HG03103 (cell line): ENCODE data around the gene IP6K1.
"Not testable (repeated sequence)": the region's sequence is repeated elsewhere in the genome, so short reads cannot be mapped to it uniquely, and the experiment has no call there.

Source experiments
- ATAC-seq: cut with Tn5 transposase; IDR thresholded peaks from one replicate; pipeline ENCODE4 v1.9.1; 2021; ENCODE audit warnings: low read depth; ENCODE audit not compliant: unreplicated experiment

Gene IP6K1

DNA sequence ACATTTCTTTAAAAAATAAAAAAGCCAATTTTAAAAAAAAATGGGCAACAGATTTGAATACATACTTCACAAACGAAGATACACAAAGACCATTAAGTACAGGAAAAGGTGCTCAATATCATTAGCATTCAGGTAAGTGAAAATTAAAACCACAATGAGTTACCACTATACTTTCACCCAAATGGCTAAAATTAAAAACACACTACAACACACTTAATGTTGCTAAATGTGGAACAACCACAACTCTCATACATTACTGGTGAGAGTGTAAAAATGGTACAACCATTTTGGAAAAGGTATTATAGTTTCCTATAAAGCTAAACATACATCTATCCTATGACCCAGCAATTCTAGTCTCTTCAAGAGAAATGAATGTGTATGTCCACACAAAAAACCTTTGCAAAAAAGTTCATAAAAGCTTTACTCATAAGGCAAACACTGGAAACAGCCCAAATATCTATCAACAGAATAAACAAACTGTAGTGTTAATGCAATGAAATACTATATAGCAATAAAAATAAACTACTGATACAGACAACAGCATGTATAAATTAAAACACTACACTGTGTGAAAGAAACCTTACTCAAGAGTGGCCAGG lies 14.9 kb downstream of the IP6K1 start:
- no peak for ATAC-seq

DNA sequence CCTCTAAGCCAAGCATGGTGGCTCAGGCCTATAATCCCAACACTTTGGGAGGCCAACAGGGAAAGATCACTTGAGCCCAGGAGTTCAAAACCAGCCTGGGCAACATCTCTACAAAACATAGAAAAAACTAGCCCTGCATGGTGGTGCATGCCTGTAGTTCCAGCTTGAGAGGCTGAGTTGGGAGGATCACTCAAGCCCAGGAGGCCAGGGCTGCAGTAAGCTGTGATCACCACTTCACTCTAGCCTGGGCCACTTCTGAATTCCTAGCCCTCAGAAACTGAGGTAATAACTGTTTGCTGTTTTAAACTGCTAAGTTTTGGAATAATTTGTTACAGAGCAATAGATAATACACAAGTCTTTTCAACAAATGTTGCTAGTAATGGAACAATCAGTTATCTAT lies 16.4 kb downstream of the IP6K1 start:
- no peak for ATAC-seq

- ATAC-seq: no peak
These were observed 16.9 kb downstream of the IP6K1 start for GRCh38 chr3:49769286-49769915.

DNA sequence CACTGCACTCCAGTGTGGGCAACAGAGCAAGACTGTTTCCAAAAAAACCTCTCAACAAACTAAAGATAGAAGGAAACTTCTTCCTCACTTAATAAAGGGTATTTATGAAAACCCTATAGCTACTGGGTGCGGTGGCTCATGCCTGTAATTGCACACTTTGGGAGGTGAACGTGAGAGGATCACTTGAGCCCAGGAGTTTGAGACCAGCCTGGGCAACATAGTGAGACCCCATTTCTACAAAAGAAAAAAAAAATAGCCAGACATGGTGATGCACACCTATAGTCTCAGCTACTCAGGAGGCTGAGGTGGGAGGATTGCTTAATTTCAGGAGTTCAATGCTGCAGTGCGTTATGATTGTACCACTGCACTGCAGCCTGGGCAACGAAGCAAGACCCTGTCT lies 22.4 kb downstream of the IP6K1 start:
- ATAC-seq: no peak

DNA sequence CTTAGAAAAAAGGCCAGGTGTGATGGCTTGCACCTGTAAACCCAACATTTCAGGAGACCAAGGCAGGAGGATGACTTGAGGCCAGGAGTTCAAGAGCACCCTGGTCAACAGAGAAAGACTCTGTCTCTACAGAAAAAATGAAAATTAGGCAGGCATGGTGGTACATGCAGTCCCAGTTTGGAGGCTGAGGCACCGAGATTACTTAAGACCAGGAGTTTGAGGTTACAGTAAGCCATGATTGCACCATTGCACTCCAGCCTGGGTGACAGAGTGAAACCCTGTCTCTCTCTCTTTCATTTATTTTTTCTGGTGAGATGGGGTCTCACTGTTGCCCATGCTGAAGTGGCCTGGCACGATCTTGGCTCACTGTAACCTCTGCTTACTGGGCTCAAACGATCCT lies 24.7 kb downstream of the IP6K1 start:
- ATAC-seq: no peak

DNA sequence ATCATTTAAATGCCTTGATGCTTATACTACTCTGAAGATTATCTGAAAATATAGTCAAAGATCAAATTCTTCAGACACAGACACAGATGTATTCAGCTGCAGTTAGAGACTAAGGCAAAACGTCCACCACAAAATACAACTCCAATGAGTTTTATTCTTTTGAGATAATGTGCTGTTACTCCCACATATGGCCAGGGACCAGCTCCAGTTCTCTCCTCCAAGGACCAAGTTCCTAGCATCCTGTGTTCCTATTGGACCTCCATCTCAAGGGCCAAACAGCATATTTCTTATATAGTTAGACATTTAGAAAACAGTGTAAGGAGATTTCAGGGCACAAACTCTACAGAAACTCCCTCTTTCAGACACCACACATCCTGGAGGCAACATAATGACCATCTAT lies 27.1 kb downstream of the IP6K1 start:
- ATAC-seq: no peak

- ATAC-seq: no peak
These were observed 29.1 kb downstream of the IP6K1 start for GRCh38 chr3:49757197-49757596.

- no peak for ATAC-seq
These were observed 30.3 kb downstream of the IP6K1 start for GRCh38 chr3:49756036-49756435.

DNA sequence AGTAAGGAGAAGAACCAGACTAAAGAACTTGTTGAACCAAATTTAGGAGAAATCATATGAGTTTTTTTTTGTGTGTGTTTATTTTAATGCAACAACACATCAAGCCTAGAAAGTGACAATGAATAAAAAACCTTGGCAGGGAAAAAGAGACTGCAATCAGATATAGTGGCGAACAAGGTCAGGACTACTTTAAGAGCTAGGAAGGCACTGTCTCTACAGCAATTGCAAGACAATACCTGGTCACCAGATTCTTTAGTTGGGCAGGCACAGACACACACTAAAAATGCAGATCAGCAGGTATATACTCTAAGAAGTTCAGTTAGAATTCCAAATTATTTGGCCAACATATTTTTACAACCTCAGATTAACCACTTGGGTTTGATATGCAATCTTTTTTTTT lies 31.8 kb downstream of the IP6K1 start:
- ATAC-seq: no peak

DNA sequence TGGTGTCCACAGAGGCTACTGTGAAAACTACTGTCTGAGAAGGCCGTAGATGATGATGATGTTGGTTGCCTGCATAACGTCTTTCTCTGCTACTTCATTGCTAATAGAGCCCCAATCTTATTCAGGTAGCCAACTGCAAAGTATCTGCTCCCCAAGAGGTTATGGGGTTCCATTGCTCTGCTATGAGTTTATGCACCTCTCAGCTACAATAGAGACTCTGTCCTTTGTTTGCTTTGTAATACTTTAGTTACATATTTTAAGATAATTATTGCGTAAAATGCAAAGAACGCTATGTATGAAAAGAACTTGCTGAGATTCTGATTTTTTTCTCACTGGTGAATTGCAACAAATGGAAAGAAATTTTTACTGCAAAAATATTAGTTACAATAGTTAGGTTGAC lies 34.8 kb downstream of the IP6K1 start:
- no peak for ATAC-seq

DNA sequence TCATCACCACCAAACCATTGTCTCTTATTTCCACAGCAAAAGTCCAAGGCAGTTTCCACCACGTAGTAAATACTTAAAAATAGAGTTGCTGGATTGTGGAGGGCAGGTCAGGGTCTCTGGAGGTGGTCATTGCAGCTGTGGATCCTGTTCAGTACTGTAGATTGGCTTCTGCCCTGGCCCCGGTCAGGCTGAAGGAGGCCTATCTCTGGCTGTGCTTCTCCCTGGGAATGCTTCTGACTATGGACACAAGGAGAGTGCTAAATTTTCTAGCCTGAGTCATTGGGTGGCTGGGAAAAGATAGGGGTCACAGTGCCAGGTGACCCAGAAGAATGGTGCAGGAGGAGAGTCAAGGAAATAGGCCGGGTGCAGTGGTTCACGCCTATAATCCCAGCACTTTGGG lies 36.3 kb downstream of the IP6K1 start:
- ATAC-seq: no peak

- ATAC-seq: not testable (repeated sequence)
These were observed 37.5 kb downstream of the IP6K1 start for GRCh38 chr3:49748874-49749273.

- ATAC-seq: no peak
These were observed 38.4 kb downstream of the IP6K1 start for GRCh38 chr3:49747792-49748480.

- no peak for ATAC-seq
These were observed 40.4 kb downstream of the IP6K1 start for GRCh38 chr3:49745986-49746385.

- no peak for ATAC-seq
These were observed 45.9 kb downstream of the IP6K1 start for GRCh38 chr3:49740427-49740826.

- no peak for ATAC-seq
These were observed 48.2 kb downstream of the IP6K1 start for GRCh38 chr3:49738067-49738713.

DNA sequence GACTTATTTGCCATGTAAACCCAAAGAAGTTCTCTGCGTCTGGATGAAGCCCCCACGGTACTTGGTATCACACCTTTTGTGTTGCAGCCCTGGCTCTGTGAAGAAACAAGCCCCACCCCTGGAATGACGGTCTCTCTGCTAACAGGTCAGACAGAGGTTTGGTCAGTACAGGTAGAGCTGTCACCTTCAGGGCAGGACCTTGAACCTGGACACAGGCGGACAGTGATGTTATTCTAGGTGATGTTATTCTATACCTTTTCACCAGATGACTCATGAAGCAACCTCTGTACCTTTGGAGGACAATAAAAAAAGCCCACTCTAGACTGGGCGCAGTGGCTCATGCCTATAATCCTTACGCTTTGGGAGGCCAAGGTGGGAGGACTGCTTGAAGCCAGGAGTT lies 51.6 kb downstream of the IP6K1 start:
- ATAC-seq: no peak

DNA sequence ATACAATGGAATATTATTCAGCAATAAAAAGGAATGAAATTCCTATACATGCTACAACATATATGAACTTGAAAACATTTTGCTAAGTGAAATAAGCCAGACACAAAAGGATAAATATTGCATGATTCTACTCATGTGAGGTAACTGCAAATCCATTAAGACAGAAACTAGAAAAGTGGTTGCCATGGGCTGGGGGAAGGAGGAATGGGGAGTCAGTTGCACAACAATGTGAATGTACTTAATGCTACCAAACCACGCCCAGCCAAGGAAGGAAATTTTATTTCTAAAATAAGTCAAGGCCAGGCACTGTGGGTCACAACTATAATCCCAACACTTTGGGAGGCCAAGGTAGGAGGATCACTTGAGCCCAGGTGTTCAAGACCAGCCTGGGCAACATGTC lies 52.8 kb downstream of the IP6K1 start:
- ATAC-seq: no peak

GRCh38 chr3:49732597-49732996 lies 53.7 kb downstream of the IP6K1 start:
- ATAC-seq: no peak

GRCh38 chr3:49729966-49730609 lies 56.3 kb downstream of the IP6K1 start:
- no peak for ATAC-seq

DNA sequence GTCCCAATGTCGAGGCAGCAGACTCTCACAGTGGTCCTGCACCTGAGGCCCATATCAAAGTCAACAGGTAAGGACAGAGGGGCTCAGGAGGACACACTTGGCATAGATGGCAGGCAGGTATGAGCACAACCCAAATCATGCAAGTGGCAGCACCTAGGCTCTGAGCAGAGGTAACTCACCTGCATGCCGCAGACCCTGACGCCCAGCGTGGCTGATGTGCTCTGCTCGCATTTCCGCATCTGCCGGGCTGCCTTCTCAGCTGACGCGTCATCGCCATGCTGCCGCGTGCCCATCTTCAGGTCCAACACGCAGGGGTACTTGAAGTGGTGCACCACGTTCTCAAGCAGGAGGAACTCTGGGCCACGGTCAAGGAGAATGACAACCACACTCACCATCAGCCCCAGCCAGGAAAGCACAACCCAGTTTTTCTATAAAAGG lies 58.4 kb downstream of the IP6K1 start:
- ATAC-seq: no peak
